Smooth muscle cell (in vitro differentiated cells): Measurements from ENCODE around the gene PTGER4. TPM values are rescaled to one million over a fixed set of nuclear protein-coding genes. Genes with fewer than 3 reads are reported as not detected.
A peak's percentile ranks its signal among the peaks of the same experiment; 100 is the strongest.

Source experiments
- DNase-seq: peaks from one replicate; lab custom pipeline; 2025; ENCODE audit not compliant: unreplicated experiment; lab: John Stamatoyannopoulos, UW
- H2AFZ ChIP-seq: fragments of 200-600 bp; sonication (generic); 2 replicates; pipeline ENCODE4 v1.6.0; 2016; ENCODE audit warnings: antibody characterized with exemption, low read depth, mild to moderate bottlenecking
- H3F3A ChIP-seq: fragments of 200-600 bp; sonication (generic); 2 replicates; pipeline ENCODE4 v1.6.0; 2017; ENCODE audit warnings: antibody characterized with exemption, low read depth
- H3K27ac ChIP-seq: fragments of 200-600 bp; sonication (generic); 2 replicates; pipeline ENCODE4 v1.5.1; 2016; ENCODE audit warnings: low read depth, mild to moderate bottlenecking
- H3K27me3 ChIP-seq: fragments of 200-600 bp; sonication (generic); 2 replicates; pipeline ENCODE4 v1.6.1; 2016; ENCODE audit warnings: low read depth, mild to moderate bottlenecking
- H3K36me3 ChIP-seq: fragments of 200-600 bp; sonication (generic); 2 replicates; pipeline ENCODE4 v1.5.1; 2016; ENCODE audit warnings: low read depth
- H3K4me1 ChIP-seq: fragments of 200-600 bp; sonication (generic); 2 replicates; pipeline ENCODE4 v1.5.1; 2016; ENCODE audit warnings: low read depth
- H3K4me2 ChIP-seq: fragments of 200-600 bp; sonication (generic); 2 replicates; pipeline ENCODE4 v1.6.0; 2016; ENCODE audit warnings: mild to moderate bottlenecking
- H3K4me3 ChIP-seq: fragments of 200-600 bp; sonication (generic); 2 replicates; pipeline ENCODE4 v1.5.1; 2016; ENCODE audit warnings: mild to moderate bottlenecking
- H3K79me2 ChIP-seq: fragments of 200-600 bp; sonication (generic); 2 replicates; pipeline ENCODE4 v1.6.0; 2016; ENCODE audit warnings: low read depth, mild to moderate bottlenecking
- H3K9ac ChIP-seq: fragments of 200-600 bp; sonication (generic); 2 replicates; pipeline ENCODE4 v1.6.0; 2016; ENCODE audit warnings: low read depth
- H3K9me3 ChIP-seq: fragments of 200-600 bp; sonication (generic); replicated peaks from 2 replicates; pipeline ENCODE4 v1.5.1; 2016; ENCODE audit warnings: low read depth
- H4K20me1 ChIP-seq: fragments of 200-600 bp; sonication (generic); 2 replicates; pipeline ENCODE4 v1.6.0; 2016; ENCODE audit warnings: low read depth
- CTCF ChIP-seq: fragments of 200-600 bp; sonication (generic); IDR thresholded peaks from 2 replicates; pipeline ENCODE4 v1.5.1; 2017; ENCODE audit warnings: borderline replicate concordance, mild to moderate bottlenecking, antibody characterized with exemption; ENCODE audit not compliant: insufficient read depth, poor library complexity, severe bottlenecking
- whole genome bisulfite sequencing: methylation state at CpG from one replicate; pipeline ENCODE4 v1.1.7; 2016; ENCODE audit warnings: low lambda C conversion rate; 5-methylcytosine and 5-hydroxymethylcytosine counted together
- polyA plus RNA-seq: library from polyadenylated mRNA; unstranded; fragments of >200 nt; fragmentation: Nextera tagmentation; extraction: Ambion mirVana; gene quantifications from 2 replicates; pipeline ENCODE4 v1.2.1, GENCODE V29; 2016
- total RNA-seq: library from RNA; depleted of rRNA; stranded (reverse); fragments of >200 nt; gene quantifications from 2 replicates; pipeline ENCODE4 v1.2.3, GENCODE V29; 2014

The PTGER4 gene
- total and polyA plus RNA-seq, 2 experiments from 2014 or later, result 0.27 to 0.31 TPM

- no peaks in the 10 kb centered on the region for H3K79me2 ChIP-seq
These were observed 6.3 kb downstream of the PTGER4 start for GRCh38 chr5:40685976-40686486.

GRCh38 chr5:40687321-40687720, 7.6 kb downstream of the PTGER4 start:
- no peaks in the 10 kb centered on the region for H3K4me1 ChIP-seq
- no peak for TF ChIP-seq CTCF
- no peak for DNase-seq
- no peak overlapping the region for H3K27ac ChIP-seq
- no peak overlapping the region for H3K9ac ChIP-seq
- H4K20me1 ChIP-seq, result no peaks in the 10 kb centered on the region
- no peak overlapping the region for H3K4me2 ChIP-seq
- peaks cover 21% of the 10 kb centered on the region for H3K27me3 ChIP-seq
- no peaks in the 10 kb centered on the region for H3K36me3 ChIP-seq
- H3K4me3 ChIP-seq, result no peak overlapping the region
- H3F3A ChIP-seq, result no peaks in the 10 kb centered on the region
- H3K9me3 ChIP-seq, result no peaks in the 10 kb centered on the region
- no peak overlapping the region for H2AFZ ChIP-seq
- 89% methylated on average over 7 of the region's 7 CpGs for WGBS
- H3K79me2 ChIP-seq, result no peaks in the 10 kb centered on the region

More at GRCh38 chr5:40685976-40686486, 6.3 kb downstream of the PTGER4 start:
- no peaks in the 10 kb centered on the region for H3K36me3 ChIP-seq
- H2AFZ ChIP-seq, result no peak overlapping the region
- H3K4me2 ChIP-seq, result no peak overlapping the region
- peaks cover 34% of the 10 kb centered on the region for H3K27me3 ChIP-seq
- H4K20me1 ChIP-seq, result no peaks in the 10 kb centered on the region
- H3K4me1 ChIP-seq, result no peaks in the 10 kb centered on the region
- no peaks in the 10 kb centered on the region for H3F3A ChIP-seq
- no peak overlapping the region for H3K27ac ChIP-seq
- WGBS, result 55% methylated on average over 1 of the region's 1 CpG
- TF ChIP-seq CTCF, result no peak
- no peak overlapping the region for H3K9ac ChIP-seq
- H3K9me3 ChIP-seq, result no peaks in the 10 kb centered on the region
- no peak overlapping the region for H3K4me3 ChIP-seq
- DNase-seq, result no peak

- H3K9ac ChIP-seq, result no peak overlapping the region
These were observed 8.5 kb downstream of the PTGER4 start for GRCh38 chr5:40688127-40688761.

More at GRCh38 chr5:40688127-40688761, 8.5 kb downstream of the PTGER4 start:
- H3K4me1 ChIP-seq, result no peaks in the 10 kb centered on the region
- no peaks in the 10 kb centered on the region for H3K36me3 ChIP-seq
- no peak overlapping the region for H3K4me3 ChIP-seq
- no peak for DNase-seq
- peaks cover 12% of the 10 kb centered on the region for H3K27me3 ChIP-seq
- H3K4me2 ChIP-seq, result peak overlapping the region; percentile 22
- H3K79me2 ChIP-seq, result no peaks in the 10 kb centered on the region
- no peak overlapping the region for H2AFZ ChIP-seq
- TF ChIP-seq CTCF, result peak; percentile 83
- H3F3A ChIP-seq, result no peaks in the 10 kb centered on the region
- no peak overlapping the region for H3K27ac ChIP-seq
- no peaks in the 10 kb centered on the region for H3K9me3 ChIP-seq
- H4K20me1 ChIP-seq, result no peaks in the 10 kb centered on the region
- 5% methylated on average over 8 of the region's 8 CpGs for WGBS
